ENCODE results near the gene GSX1.

Gene GSX1

DNA sequence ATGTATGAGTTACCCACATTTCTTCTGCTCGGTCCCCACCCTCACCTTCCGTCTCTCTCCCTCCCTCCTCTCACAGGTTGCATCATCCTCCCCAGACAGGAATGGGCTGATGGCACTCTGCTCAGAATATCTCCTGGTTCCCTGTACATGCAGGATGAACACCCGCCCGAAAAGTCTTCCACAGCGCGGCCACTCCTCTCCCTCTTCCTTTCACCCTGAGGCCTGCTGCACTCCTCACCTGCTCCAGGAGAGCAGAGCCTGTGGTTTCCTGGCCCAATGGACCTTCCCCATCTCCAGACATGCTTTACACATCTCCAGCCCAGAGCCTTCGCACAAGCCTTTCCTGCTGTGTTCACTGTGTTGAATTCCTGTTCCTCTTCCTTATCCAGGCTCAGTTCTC, 40.9 kb downstream of the GSX1 start:
- no peak for DNase-seq (ENCODE audit: low spot score)

DNA sequence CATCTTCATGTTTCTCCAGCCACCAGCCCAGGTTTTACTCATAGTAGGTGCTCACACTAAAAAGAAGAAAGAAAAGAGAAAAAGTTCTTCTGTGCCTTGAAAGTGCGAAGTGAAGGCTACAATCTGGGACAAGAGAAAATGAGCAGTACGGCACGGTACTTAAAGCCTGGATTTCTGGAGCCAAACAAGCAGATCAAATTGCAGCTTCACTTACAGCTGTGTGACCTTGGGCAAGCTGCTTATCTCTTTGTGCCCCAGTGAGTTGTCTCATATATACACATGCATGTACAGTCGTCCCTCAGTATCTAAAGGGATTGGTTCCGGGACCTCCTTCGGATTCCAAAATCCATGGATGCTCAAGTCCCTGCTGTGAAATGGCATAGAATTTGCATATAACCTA, 41.8 kb downstream of the GSX1 start:
- no peak for DNase-seq (ENCODE audit: low spot score)

DNA sequence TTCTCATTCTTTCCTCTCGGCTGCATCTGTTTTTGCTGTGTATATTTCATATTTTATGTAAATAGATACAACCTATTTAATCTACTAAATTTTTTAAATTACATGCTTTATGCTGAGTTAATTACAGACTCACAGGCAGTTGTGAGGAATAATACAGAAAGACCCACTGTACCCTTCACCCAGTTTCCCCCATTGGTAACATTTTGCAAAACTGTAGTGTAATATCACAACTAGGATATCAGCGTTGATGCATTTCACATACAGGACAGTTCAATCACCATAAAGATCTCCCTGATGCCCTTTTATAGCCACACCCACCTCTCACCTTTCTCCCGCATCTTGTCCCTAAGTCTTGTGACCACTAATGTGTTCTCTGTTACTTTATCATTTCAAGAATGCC, 43.5 kb downstream of the GSX1 start:
- no peak for DNase-seq (ENCODE audit: low spot score)

DNA sequence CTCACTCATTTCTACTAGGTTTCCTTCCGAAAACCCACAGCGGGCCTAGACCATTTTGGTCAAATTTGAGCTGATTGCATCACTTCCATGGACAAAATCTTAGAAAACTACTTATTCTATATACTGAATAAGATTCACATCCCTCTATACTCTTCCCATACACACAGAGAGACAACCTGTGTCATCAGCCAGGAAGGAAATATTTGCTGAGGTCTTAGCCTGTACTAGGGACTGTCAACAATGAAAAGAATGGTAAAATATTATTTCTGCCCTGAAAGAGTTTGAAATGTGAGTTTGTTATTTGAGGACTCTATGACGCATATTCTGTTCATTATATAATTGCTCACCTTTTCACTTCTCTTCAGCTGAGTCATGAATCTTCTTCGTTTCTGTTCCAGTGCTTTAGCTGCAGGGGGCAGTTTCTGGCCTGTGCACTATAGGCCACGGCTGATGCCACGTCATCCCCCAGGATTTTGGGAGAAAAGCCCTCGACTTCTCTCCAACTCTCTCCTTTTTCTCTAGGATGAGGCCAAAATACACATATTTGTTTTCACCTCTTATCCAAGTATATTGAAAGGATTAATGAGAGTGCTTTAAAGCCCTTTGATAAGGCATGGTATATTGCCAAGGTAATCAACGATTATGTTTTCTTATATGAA, 47.7 kb downstream of the GSX1 start:
- DNase-seq (ENCODE audit: low spot score): no peak

DNA sequence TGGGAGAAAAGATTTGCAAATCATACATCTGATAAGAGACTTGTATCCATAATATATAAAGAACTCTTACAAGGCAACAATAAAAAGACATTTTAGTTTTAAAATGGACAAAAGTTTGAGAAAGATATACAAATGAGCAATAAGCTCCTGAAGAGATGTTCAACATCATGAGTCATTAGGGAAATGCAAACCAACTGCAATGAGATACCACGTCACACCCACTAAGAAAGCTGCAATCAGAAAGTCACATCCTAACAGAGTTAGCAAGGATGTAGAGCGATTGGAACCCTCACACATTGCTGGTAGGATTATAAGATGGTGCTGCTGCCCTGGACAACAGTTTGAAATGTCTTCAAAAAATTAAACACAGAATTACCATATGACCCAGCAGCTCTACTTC, 50.3 kb downstream of the GSX1 start:
- DNase-seq (ENCODE audit: low spot score): no peak
